Breast epithelium (tissue), 4 donors: ENCODE measurements around the gene CBFA2T2. TPM values are rescaled to one million over a fixed set of nuclear protein-coding genes. Genes with fewer than 3 reads are reported as not detected.

ENCODE experiments used
- DNase-seq, 2 donors: peaks; one replicate each; pipeline ENCODE4 v3.0.0-alpha.2; 2019; ENCODE audit warnings: low spot score in 2 of 2
- H3K27ac ChIP-seq, 2 donors: fragments of 200-600 bp; sonication (generic) in 1 of 2; one replicate each; pipeline ENCODE4 v1.5.1; 2016 to 2019; ENCODE audit warnings: mild to moderate bottlenecking in 1 of 2
- H3K27me3 ChIP-seq, 2 donors: fragments of 200-600 bp; sonication (generic) in 1 of 2; one replicate each; pipeline versions ENCODE4 v1.5.1 to v1.6.0; 2017 to 2019; ENCODE audit warnings: control low read depth in 1 of 2, mild to moderate bottlenecking in 1 of 2
- H3K36me3 ChIP-seq: fragments of 200-600 bp; one replicate; pipeline ENCODE4 v1.5.1; 2019
- H3K4me1 ChIP-seq, 2 donors: fragments of 200-600 bp; sonication (generic); one replicate each; pipeline ENCODE4 v1.5.1; 2016 to 2019; ENCODE audit warnings: control low read depth in 1 of 2
- H3K4me3 ChIP-seq, 3 donors: fragments of 200-600 bp; sonication (generic); 1 replicate in 2 of 3; 2 replicates in 1 of 3; pipeline ENCODE4 v1.5.1; 2016 to 2019; ENCODE audit warnings: mild to moderate bottlenecking in 3 of 3, moderate library complexity in 2 of 3
- H3K9me3 ChIP-seq, 2 donors: fragments of 200-600 bp; sonication (generic) in 1 of 2; one replicate each; pipeline ENCODE4 v1.5.1; 2016 to 2019; ENCODE audit warnings: control low read depth in 1 of 2
- POLR2A ChIP-seq: fragments of 450-650 bp; IDR thresholded peaks from one replicate; pipeline ENCODE4 v1.6.1; 2016; ENCODE audit warnings: antibody characterized with exemption, mild to moderate bottlenecking, moderate library complexity
- POLR2AphosphoS5 ChIP-seq, 3 donors: sonication (generic); formaldehyde crosslinking; IDR thresholded peaks; one replicate each; pipeline ENCODE4 v1.6.1; 2017; ENCODE audit warnings: antibody characterized with exemption in 3 of 3
- intact Hi-C: fragments of 100-400 bp; cut with DNase I; formaldehyde crosslinking; loops from one replicate; pipeline ENCODE4 v1.15.1; 2023; ENCODE audit warnings: low total_unique reads
- total RNA-seq, 3 donors: library from RNA; depleted of rRNA; stranded (reverse); fragments of >200 nt; gene quantifications; one replicate each; pipeline ENCODE4 v1.1.0, GENCODE V29; 2016
- TF ChIP-seq, protein P1 (sequence below), 3 donors: fragments of 450-650 bp; IDR thresholded peaks; one replicate each; pipeline ENCODE4 v1.5.1; 2016 to 2017; ENCODE audit warnings: antibody characterized with exemption in 3 of 3, mild to moderate bottlenecking in 3 of 3, moderate library complexity in 3 of 3

Gene CBFA2T2
- total RNA-seq, 3 donors from 2014 or later = 10.9 to 20.9 (median 17.0) TPM

DNA sequence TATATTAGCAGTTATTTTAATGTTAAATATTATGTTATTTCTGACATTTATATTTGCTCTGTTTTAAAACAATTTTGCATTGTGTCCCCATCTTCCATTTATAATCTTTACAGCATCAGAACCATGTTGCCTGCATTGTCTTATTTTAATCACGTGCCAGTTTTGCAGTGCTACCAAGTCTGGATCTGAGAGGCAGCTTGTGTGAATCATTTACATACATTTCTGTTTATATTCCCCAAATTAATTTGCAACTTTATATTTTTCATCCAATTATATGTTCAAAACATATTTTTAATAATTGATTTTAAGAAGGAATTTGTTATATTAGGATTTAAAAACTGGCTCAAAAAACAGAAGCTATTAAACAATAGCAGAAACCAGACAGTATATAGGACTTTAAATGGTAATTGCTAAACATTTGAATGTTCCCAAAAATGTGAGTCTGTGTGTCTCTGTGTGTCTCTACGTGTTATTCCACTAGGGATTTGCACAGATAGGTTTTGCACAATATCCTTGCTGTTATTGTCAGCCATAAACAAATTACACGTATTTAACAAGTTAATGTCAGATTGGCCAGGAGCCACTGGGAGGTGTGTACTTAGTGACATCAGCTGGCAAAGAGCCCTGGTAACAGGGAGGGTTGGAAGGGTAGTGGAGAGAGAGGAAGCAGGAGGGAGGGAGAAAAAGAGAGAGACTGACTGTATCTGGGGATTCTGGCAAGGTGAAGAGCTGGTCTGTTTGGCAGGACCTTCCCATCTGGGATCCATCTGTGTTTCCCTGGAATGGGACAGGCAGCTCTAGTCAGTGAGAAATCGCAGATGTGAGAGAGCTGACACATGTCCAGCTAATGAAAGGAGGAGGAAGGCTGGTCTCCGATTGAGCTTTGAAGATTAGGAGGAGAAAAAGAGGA, 72.1 kb downstream of the CBFA2T2 start:
- intact Hi-C loops = no loop called here
- peak; percentile 24 to 70 for DNase-seq
- peak overlapping the region; percentile 52 to 54 for H3K27ac ChIP-seq
- TF ChIP-seq POLR2A (no peak), POLR2AphosphoS5 (IDR thresholded peaks at IDR 0.05) (peak; percentile 39 to 90 (median 76))
- TF ChIP-seq, protein P1, sequence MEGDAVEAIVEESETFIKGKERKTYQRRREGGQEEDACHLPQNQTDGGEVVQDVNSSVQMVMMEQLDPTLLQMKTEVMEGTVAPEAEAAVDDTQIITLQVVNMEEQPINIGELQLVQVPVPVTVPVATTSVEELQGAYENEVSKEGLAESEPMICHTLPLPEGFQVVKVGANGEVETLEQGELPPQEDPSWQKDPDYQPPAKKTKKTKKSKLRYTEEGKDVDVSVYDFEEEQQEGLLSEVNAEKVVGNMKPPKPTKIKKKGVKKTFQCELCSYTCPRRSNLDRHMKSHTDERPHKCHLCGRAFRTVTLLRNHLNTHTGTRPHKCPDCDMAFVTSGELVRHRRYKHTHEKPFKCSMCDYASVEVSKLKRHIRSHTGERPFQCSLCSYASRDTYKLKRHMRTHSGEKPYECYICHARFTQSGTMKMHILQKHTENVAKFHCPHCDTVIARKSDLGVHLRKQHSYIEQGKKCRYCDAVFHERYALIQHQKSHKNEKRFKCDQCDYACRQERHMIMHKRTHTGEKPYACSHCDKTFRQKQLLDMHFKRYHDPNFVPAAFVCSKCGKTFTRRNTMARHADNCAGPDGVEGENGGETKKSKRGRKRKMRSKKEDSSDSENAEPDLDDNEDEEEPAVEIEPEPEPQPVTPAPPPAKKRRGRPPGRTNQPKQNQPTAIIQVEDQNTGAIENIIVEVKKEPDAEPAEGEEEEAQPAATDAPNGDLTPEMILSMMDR (IDR thresholded peaks at IDR 0.05) = peak in 1 of 3 donors; percentile 6
- no peaks in the 10 kb centered on the region for H3K4me1 ChIP-seq
- peak overlapping the region in 1 of 3 donors; percentile 12 for H3K4me3 ChIP-seq
- H3K36me3 ChIP-seq = no peaks in the 10 kb centered on the region
- no peaks in the 10 kb centered on the region for H3K27me3 ChIP-seq
- no peaks in the 10 kb centered on the region for H3K9me3 ChIP-seq

DNA sequence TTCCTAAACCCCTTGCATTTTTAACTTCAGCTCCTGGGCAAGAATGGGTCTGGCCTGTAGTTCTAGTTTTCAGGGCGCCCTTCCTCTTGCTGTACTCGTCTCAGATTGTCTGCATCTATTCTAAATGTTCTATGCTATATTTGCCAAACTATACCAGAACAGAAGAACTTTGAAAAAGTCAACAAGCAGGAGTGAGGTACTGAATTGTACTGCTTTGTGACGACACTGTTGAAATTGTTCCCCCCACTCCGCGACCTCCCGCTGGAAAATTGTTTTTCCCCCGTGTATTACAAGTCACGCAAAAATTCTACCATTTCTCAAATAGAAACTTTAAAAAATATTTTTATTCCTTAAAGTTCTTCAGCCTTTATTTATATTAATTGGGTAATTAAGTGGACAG, 73.9 kb downstream of the CBFA2T2 start:
- TF ChIP-seq, protein P1 (IDR thresholded peaks at IDR 0.05) = no peak
- TF ChIP-seq POLR2AphosphoS5 (IDR thresholded peaks at IDR 0.05) = no peak
- no peak for TF ChIP-seq POLR2A
- no peaks in the 10 kb centered on the region for H3K4me1 ChIP-seq
- no peak for DNase-seq

DNA sequence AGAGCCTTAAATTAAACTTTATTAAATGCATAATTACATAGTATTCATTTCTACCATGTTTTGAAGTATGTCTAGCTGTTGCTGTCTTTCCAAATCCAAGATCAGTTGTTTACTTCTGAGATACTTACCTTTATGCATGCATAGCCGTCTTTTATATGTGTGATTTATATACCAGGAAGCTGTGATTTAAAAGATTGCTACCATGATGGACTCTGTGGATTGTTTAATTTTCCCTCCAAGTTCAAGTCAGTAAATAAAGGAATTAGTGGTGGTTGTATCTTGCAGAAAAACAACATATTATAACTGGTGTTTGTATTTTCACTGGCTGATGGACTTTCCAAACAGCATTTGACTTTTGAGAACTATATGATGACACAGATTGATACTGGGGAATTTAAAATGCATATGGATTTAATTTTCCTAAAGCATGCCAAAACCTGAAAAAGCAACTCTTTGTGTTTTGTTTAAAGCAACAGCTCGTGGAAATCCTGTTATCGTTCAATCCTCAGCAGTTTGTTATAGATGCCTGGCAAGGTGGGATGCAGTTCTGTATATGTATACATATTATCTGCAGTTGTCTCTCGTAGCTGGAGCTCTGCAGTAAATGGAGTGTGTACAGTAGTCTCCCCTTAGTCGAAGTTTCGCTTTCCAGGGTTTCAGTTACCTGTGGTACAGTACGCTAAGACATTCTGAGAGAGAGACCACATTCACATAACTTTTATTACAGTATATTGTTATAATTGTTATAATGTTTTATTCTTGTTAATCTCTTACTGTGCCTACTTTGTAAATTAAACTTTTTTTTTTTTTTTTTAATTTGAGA, 77.1 kb downstream of the CBFA2T2 start:
- no peak for DNase-seq
- H3K36me3 ChIP-seq = no peaks in the 10 kb centered on the region
- H3K27me3 ChIP-seq = no peaks in the 10 kb centered on the region
- intact Hi-C loops = no loop called here
- no peak overlapping the region for H3K27ac ChIP-seq
- TF ChIP-seq POLR2AphosphoS5 (IDR thresholded peaks at IDR 0.05) (no peak), POLR2A (no peak)
- TF ChIP-seq, protein P1 (IDR thresholded peaks at IDR 0.05) = no peak
- H3K9me3 ChIP-seq = no peaks in the 10 kb centered on the region
- no peaks in the 10 kb centered on the region for H3K4me1 ChIP-seq
- no peak overlapping the region for H3K4me3 ChIP-seq

More for the DNA sequence above, 73.9 kb downstream of the CBFA2T2 start:
- H3K27me3 ChIP-seq = no peaks in the 10 kb centered on the region
- no peaks in the 10 kb centered on the region for H3K36me3 ChIP-seq
- H3K27ac ChIP-seq = no peak overlapping the region
- H3K9me3 ChIP-seq = no peaks in the 10 kb centered on the region
- no peak overlapping the region for H3K4me3 ChIP-seq
- intact Hi-C loops = no loop called here

DNA sequence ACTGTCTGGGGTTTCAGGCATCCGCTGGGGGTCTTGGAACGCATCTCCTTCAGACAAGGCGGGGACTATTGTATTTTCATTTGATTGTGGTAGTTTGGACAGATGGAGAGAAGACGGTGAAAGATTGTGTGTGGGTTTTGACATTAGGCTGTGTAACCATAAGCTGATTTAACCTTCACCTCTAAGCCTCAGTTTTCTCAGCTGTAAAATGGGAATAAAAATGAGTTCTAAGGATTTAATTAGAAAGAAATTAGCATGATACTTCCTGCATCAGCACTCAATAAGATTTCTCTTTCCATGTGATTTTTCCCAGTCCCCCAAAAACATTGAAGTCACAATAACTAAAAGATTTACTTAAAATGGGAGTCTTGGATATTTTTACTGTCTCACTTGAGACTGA, 78.1 kb downstream of the CBFA2T2 start:
- no peak for DNase-seq
- Histone ChIP-seq H3K36me3 (no peaks in the 10 kb centered on the region), H3K4me1 (no peaks in the 10 kb centered on the region), H3K27ac (no peak overlapping the region), H3K9me3 (no peaks in the 10 kb centered on the region), H3K27me3 (no peaks in the 10 kb centered on the region), H3K4me3 (no peak overlapping the region)
- TF ChIP-seq, protein P1 (IDR thresholded peaks at IDR 0.05) = no peak
- no peak for TF ChIP-seq POLR2A
- intact Hi-C loops = no loop called here

DNA sequence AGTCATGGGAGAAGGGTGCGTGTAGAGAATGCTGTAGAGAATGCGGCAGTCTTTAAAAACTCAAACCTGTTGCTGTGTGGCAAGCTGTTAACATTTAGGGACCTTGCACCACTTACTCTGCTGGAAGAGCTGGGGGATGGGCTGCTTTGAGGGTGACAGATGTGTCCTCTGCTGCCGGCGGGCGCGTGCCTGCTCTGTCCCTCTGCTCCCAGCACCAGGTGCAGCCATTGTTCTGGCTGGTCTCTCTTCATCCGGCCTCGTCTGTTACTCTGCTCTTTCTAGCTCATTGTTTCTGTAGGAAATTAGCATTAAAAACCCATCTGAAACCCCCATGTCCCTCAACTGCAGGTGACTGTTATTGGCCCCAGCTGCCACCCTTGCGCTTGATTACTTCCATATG, 78.5 kb downstream of the CBFA2T2 start:
- no peak overlapping the region for H3K4me3 ChIP-seq
- no peaks in the 10 kb centered on the region for H3K4me1 ChIP-seq
- intact Hi-C loops = no loop called here
- H3K27me3 ChIP-seq = no peaks in the 10 kb centered on the region
- TF ChIP-seq POLR2AphosphoS5 (IDR thresholded peaks at IDR 0.05) = no peak
- TF ChIP-seq POLR2A = no peak
- TF ChIP-seq, protein P1 (IDR thresholded peaks at IDR 0.05) = no peak
- DNase-seq = no peak
- H3K27ac ChIP-seq = no peak overlapping the region
- no peaks in the 10 kb centered on the region for H3K9me3 ChIP-seq
- H3K36me3 ChIP-seq = no peaks in the 10 kb centered on the region
